ENCODE measurements around the gene PM20D1. TPM values are rescaled to one million over a fixed set of nuclear protein-coding genes. Genes with fewer than 3 reads are reported as not detected.

Gene PM20D1
- total RNA-seq, 4 donors from 2014 or later = 0.19 to 0.74 (median 0.50) TPM

GRCh38 chr1:205822397-205822796 is 27.5 kb downstream of the PM20D1 start:
- DNase-seq (ENCODE audit: low spot score) (no peak), ATAC-seq (ENCODE audit: low FRiP score) (no peak)
- TF ChIP-seq, protein P1, sequence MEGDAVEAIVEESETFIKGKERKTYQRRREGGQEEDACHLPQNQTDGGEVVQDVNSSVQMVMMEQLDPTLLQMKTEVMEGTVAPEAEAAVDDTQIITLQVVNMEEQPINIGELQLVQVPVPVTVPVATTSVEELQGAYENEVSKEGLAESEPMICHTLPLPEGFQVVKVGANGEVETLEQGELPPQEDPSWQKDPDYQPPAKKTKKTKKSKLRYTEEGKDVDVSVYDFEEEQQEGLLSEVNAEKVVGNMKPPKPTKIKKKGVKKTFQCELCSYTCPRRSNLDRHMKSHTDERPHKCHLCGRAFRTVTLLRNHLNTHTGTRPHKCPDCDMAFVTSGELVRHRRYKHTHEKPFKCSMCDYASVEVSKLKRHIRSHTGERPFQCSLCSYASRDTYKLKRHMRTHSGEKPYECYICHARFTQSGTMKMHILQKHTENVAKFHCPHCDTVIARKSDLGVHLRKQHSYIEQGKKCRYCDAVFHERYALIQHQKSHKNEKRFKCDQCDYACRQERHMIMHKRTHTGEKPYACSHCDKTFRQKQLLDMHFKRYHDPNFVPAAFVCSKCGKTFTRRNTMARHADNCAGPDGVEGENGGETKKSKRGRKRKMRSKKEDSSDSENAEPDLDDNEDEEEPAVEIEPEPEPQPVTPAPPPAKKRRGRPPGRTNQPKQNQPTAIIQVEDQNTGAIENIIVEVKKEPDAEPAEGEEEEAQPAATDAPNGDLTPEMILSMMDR (IDR thresholded peaks at IDR 0.05) = no peak

DNA sequence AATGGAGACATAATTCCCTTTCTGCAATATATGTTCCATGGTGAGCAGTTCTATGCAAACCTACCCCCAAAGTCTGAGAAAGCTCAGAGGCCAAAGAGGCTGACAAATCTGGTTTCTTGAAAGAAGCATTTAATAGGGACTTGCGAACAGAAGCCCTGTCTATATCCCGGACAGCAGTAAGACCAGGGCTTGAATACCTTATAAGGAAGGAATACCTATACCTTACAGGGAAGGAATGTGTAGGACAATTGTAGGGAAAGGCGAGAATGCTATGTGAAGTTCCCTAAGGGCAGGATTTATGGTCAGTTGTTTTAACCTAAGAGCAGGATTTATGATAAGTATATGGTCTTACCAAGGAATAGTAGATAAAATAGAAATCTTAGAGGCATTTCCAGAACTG is 31.9 kb downstream of the PM20D1 start:
- TF ChIP-seq, protein P1 (IDR thresholded peaks at IDR 0.05) = no peak
- no peak for ATAC-seq (ENCODE audit: low FRiP score)
- no peak for DNase-seq (ENCODE audit: low spot score)

DNA sequence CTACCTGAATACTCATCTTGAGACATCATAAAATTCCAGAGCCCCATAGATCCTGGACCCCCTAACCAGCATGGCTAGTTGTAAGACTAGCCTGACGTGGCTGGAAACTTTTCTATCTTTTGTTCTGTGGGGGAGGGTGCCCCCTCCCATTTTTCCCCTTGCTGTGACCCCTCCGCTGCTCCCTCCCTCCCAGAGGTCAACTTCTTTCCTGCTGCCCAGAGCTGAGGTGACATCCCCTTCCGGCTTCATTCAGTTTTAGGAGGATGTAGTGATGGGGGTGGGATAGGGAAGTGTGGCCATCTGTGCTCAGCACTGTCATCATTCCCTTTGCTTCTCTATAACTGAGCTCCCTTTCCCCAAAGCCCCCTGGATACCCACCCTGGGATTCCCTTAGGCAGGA is 32.6 kb downstream of the PM20D1 start:
- ATAC-seq (ENCODE audit: low FRiP score) (no peak), DNase-seq (ENCODE audit: low spot score) (no peak)
- TF ChIP-seq, protein P1 (IDR thresholded peaks at IDR 0.05) = no peak

GRCh38 chr1:205813755-205814058 is 36.2 kb downstream of the PM20D1 start:
- ATAC-seq (ENCODE audit: low FRiP score) = peak; percentile 80

DNA sequence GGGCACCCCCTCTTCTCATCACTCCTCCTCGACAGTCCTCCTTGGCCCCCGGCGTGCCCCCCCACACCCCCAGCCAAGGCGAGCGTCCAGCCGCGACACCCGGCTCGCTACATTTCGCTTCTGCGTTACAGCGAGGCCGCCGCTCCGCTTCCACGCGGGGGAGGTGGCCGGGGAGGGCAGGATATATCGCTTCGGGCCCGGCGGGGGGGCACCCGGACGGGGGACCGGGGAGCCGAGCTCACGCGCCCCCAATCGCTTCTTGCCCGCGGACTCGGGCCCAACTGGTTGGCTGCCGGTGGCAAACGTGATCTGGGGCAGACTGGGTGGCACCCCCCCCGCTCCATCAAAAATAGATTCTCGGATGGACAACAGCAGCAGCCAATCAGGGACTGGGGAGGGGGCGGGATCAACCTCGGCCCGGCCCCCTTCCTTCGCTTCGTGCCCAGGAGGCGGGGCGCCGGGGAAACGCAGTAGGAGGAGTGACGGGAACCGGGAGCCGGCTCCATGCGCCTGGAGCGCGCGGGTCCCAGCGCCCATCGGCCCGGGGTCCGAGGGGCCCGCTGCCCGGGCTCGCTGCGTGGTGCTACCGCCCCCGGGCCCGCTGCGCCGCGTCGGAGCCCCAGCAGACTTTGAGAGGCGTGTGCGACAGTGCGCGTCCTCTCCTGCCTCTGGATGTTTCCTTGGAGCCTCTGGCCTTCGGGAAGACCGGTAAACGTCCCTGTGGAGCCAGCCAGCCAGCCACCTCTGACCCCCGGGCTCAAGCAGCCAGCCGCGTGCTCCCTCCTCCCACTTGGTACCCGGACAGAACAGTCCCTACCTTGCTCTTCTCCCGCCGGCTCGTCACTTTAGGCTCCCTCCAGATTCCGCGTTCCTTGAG is 36.8 kb downstream of the PM20D1 start, which contains the start of gene SLC41A1:
Gene SLC41A1 (minus strand): TSS at position 321 of the 877 bp plus-strand sequence. CDS start 2,757 bp downstream, outside the sequence.
- TF ChIP-seq, protein P1 (IDR thresholded peaks at IDR 0.05) = no peak
- peak; percentile 86 for DNase-seq (ENCODE audit: low spot score)
- ATAC-seq (ENCODE audit: low FRiP score) = peak; percentile 94

More at GRCh38 chr1:205813755-205814058, 36.2 kb downstream of the PM20D1 start:
- no peak for DNase-seq (ENCODE audit: low spot score)
- TF ChIP-seq, protein P1 (IDR thresholded peaks at IDR 0.05) = no peak

DNA sequence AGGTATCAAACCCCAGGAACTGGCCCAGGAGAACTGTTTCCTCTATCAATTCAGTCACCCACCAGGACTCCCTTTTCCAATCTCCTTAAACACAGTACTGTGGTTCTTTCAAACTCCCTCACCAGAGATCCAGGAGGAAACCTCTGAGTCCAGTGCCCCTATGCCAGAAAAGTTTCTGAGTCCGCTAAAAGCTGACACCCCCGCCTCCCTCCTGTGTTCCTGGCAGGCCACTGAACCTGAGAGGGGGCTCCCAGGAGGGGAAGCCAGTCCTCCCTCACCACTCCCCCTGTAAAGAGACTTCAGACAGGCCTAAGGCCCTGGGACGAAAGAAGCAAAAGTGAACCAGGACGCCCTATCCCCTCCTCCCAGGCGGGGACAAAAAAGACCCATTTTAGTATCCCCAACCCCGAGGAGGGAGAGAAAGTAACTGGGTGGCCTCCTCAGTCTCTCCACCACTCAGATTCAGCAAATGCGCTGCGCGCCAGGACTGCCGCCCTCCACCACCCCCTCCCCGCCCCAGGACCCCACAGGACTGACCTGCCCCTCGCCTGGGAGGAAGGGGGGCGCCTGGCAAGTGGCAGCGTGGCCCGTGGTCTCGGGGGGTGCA is 37.6 kb downstream of the PM20D1 start:
- TF ChIP-seq, protein P1 (IDR thresholded peaks at IDR 0.05) = no peak
- DNase-seq (ENCODE audit: low spot score) (no peak), ATAC-seq (ENCODE audit: low FRiP score) (peak; percentile 14)

Data from omental fat pad (tissue), 4 donors.